RWPE1 (cell line): ENCODE results near the gene DPY30.

Experiments used
- CTCF ChIA-PET: fragments of 350-600 bp; sonication (Branson Sonifier 250); formaldehyde crosslinking; extraction: SDS; loops from one replicate; lab custom pipeline; 2021; lab: Yijun Ruan, JAX
- POLR2A ChIA-PET: fragments of 400-600 bp; formaldehyde crosslinking; extraction: SDS; loops from one replicate; lab custom pipeline; 2020; ENCODE audit warnings: antibody characterized with exemption; ENCODE audit not compliant: low non-redundant PET; lab: Yijun Ruan, JAX
- DNase-seq: peaks from one replicate; pipeline ENCODE4 v3.0.0; 2012; ENCODE audit warnings: low spot score
- H3K27ac ChIP-seq: fragments of 450-650 bp; 2 replicates; pipeline ENCODE4 v1.5.1; 2017
- CTCF ChIP-seq: fragments of 450-650 bp; conservative IDR thresholded peaks from 2 replicates; pipeline ENCODE4 v1.5.1; 2017; ENCODE audit warnings: low read depth, mild to moderate bottlenecking

Gene DPY30

GRCh38 chr2:31999438-31999837, 40.2 kb downstream of the DPY30 start:
- DNase-seq: no peak
- CTCF ChIA-PET: interaction anchor here (0.8 kb wide), 1 partner anchor 9 kb away, joined by 3 read pairs; no protein-coding TSS in a partner anchor
- H3K27ac ChIP-seq: no peak overlapping the region
- no peak for TF ChIP-seq CTCF
- POLR2A ChIA-PET: no interaction called here

GRCh38 chr2:31998731-31999383, 40.7 kb downstream of the DPY30 start:
- no peak overlapping the region for H3K27ac ChIP-seq
- ChIA-PET CTCF (no interaction called here), POLR2A (no interaction called here)
- no peak for TF ChIP-seq CTCF
- no peak for DNase-seq

GRCh38 chr2:31997653-31998052, 42.0 kb downstream of the DPY30 start:
- POLR2A ChIA-PET: no interaction called here
- no peak for DNase-seq

GRCh38 chr2:31996571-31997150, 42.9 kb downstream of the DPY30 start:
- DNase-seq: no peak
- ChIA-PET POLR2A (no interaction called here), CTCF (no interaction called here)
- TF ChIP-seq CTCF: no peak
- H3K27ac ChIP-seq: no peak overlapping the region

More at GRCh38 chr2:31997653-31998052, 42.0 kb downstream of the DPY30 start:
- TF ChIP-seq CTCF: no peak
- no peak overlapping the region for H3K27ac ChIP-seq
- CTCF ChIA-PET: interaction anchor here (0.6 kb wide), 1 partner anchor 623 kb away, joined by 3 read pairs; no protein-coding TSS in a partner anchor

GRCh38 chr2:31992934-31993333, 46.7 kb downstream of the DPY30 start:
- ChIA-PET POLR2A (no interaction called here), CTCF (no interaction called here)
- DNase-seq: no peak
- no peak overlapping the region for H3K27ac ChIP-seq
- no peak for TF ChIP-seq CTCF

- POLR2A ChIA-PET: no interaction called here
- CTCF ChIA-PET: no interaction called here
- no peak for DNase-seq
- H3K27ac ChIP-seq: no peak overlapping the region
- TF ChIP-seq CTCF: no peak
Observed at GRCh38 chr2:31992025-31992579, 47.5 kb downstream of the DPY30 start.
